Kidney (tissue), 14 donors: Measurements from ENCODE around the gene HILPDA. TPM values are rescaled to one million over a fixed set of nuclear protein-coding genes. Genes with fewer than 3 reads are reported as not detected.

Source experiments
- DNase-seq, 5 donors: peaks; one replicate each; pipeline ENCODE4 v3.0.0-alpha.2; 2013 to 2020
- FAIRE-seq: peaks from 2 replicates; lab custom pipeline; 2012; peaks lifted over from hg19 to GRCh38; lab: Jason Lieb, UNC
- H3K27ac ChIP-seq, 2 donors: one replicate each; pipeline ENCODE4 v1.7.0; 2013; ENCODE audit warnings: low read depth in 2 of 2, low read length in 2 of 2, inconsistent platforms in 1 of 2
- H3K27me3 ChIP-seq: one replicate; pipeline ENCODE4 v1.7.1; 2013; ENCODE audit warnings: low read length, inconsistent platforms; ENCODE audit not compliant: control insufficient read depth, insufficient read depth
- H3K36me3 ChIP-seq, 3 donors: one replicate each; pipeline versions ENCODE4 v1.7.0 to v1.7.1; 2013; ENCODE audit warnings: low read length in 3 of 3, control low read depth in 1 of 3, inconsistent platforms in 1 of 3; ENCODE audit not compliant: insufficient read depth in 3 of 3, control insufficient read depth in 2 of 3
- H3K4me1 ChIP-seq, 3 donors: one replicate each; pipeline versions ENCODE4 v1.7.0 to v1.7.1; 2013; ENCODE audit warnings: low read length in 3 of 3, inconsistent platforms in 1 of 3, low read depth in 1 of 3; ENCODE audit not compliant: control insufficient read depth in 2 of 3, insufficient read depth in 2 of 3
- H3K4me3 ChIP-seq, 3 donors: one replicate each; pipeline versions ENCODE4 v1.7.0 to v1.8.1; 2013; ENCODE audit warnings: low read length in 3 of 3, control low read depth in 1 of 3, inconsistent platforms in 1 of 3
- H3K9ac ChIP-seq, 3 donors: one replicate each; pipeline versions ENCODE4 v1.7.0 to v1.7.1; 2013; ENCODE audit warnings: low read length in 3 of 3, control low read depth in 1 of 3, inconsistent platforms in 1 of 3
- H3K9me3 ChIP-seq, 3 donors: one replicate each; pipeline versions ENCODE4 v1.7.0 to v1.7.1; 2013; ENCODE audit warnings: low read length in 3 of 3, control low read depth in 1 of 3, inconsistent platforms in 1 of 3; ENCODE audit not compliant: control insufficient read depth in 2 of 3, insufficient read depth in 1 of 3
- intact Hi-C: fragments of 100-400 bp; cut with DNase I; formaldehyde crosslinking; loops from one replicate; pipeline ENCODE4 v1.11.1; 2022
- polyA plus RNA-seq: library from polyadenylated mRNA; stranded (reverse); fragments of 350-450 nt; fragmentation: Illumina TruSeq; extraction: RNeasy Lipid Tissue Mini Kit (QIAGEN cat#74804); gene quantifications from one replicate; pipeline ENCODE4 v1.2.3, GENCODE V29; 2014; ENCODE audit warnings: low read depth, low replicate concordance; ENCODE audit not compliant: insufficient read depth
- total RNA-seq: library from RNA; stranded (reverse); fragmentation: NEBNext Ultra II Directional; extraction: Animal tissue kit (Norgen Biotek cat#: 25700); gene quantifications from one replicate; pipeline ENCODE4 v1.2.1, GENCODE V29; 2021
- TF ChIP-seq, protein P1 (sequence below): IDR thresholded peaks from 3 replicates; pipeline ENCODE4 v1.5.1; 2012; ENCODE audit warnings: mild to moderate bottlenecking, moderate library complexity, borderline replicate concordance; ENCODE audit not compliant: insufficient read depth; ENCODE audit errors: extremely low read depth
- donor health status: control.
- donor health status: control.
- donor health status: control.
- donor health status: control.
- donor health status: control.
- donor health status: DM: yes; HTN: yes; CAD: no.
- donor health status: Normal renal cell carcinoma (clear cell type).

The HILPDA gene
- total and polyA plus RNA-seq, 2 donors from 2014 or later, result 7.2 to 10.3 TPM

DNA sequence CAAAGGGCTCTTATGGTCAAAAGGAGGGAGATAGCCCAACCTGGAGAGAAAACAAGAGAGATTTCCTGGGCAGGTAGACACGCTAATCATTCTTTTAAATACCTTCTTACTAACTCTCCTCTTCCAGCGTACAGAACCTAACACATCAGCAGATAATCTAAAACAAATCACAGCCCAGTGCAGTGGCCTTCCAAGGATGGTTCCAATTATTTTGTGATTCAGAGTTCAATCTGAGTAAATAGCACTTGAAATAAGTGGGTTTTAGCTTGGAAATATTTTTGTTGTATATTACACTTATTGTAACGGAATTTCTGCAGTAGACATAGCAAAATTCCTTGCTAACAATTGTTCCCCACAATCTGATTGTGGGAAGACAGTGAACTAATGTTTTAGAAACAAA lies 38.6 kb upstream of the HILPDA start:
- no peaks in the 10 kb centered on the region for H3K36me3 ChIP-seq
- H3K4me3 ChIP-seq, result no peak overlapping the region
- H3K27me3 ChIP-seq, result no peaks in the 10 kb centered on the region
- no peaks in the 10 kb centered on the region for H3K9me3 ChIP-seq
- FAIRE-seq (no peak), DNase-seq (no peak)
- no peak overlapping the region for H3K27ac ChIP-seq
- intact Hi-C loops, result no loop called here
- no peak overlapping the region for H3K9ac ChIP-seq
- no peaks in the 10 kb centered on the region for H3K4me1 ChIP-seq
- TF ChIP-seq, protein P1, sequence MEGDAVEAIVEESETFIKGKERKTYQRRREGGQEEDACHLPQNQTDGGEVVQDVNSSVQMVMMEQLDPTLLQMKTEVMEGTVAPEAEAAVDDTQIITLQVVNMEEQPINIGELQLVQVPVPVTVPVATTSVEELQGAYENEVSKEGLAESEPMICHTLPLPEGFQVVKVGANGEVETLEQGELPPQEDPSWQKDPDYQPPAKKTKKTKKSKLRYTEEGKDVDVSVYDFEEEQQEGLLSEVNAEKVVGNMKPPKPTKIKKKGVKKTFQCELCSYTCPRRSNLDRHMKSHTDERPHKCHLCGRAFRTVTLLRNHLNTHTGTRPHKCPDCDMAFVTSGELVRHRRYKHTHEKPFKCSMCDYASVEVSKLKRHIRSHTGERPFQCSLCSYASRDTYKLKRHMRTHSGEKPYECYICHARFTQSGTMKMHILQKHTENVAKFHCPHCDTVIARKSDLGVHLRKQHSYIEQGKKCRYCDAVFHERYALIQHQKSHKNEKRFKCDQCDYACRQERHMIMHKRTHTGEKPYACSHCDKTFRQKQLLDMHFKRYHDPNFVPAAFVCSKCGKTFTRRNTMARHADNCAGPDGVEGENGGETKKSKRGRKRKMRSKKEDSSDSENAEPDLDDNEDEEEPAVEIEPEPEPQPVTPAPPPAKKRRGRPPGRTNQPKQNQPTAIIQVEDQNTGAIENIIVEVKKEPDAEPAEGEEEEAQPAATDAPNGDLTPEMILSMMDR, result no peak

DNA sequence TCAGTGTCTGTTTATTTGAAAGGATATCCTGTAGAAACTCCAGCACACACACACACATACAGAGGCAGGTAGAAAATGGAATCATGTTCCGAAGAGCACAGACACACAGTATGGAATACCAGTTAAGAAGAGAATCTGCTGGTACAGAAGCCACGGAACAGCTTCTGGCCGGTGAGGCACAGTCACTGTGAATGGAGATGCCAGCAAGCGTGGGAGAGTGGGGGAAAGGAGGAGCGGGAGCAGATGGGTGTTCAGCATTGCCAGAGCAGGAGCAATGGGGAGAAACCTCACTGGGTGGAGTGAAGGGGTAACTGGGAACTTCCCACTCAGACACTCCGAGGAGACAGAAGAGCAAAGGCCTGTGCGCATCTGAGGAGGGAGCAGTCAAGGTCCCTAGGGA lies 36.4 kb upstream of the HILPDA start:
- no peak overlapping the region for H3K9ac ChIP-seq
- no peak for DNase-seq

DNA sequence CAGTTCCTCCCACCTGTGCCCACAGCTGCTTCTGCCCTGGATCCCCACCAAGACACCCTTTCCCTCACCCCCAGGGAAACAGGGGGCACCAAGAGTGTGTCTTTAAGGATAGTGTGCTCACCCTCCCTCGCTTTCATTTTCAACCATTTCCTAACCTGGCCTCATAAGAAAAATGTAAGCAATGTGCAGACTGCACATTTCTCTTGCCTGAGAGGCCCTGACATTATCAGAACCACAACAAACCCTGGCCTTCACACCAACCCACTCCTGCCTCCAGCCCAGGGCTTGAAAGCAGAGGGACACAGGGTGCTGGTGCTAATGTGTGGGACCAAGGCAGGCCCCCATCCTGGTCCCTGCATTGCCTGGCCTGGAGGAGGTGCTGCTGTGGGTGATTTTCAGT lies 34.9 kb upstream of the HILPDA start:
- intact Hi-C loops, result no loop called here
- TF ChIP-seq, protein P1, result no peak
- H3K4me3 ChIP-seq, result no peak overlapping the region
- H3K36me3 ChIP-seq, result no peaks in the 10 kb centered on the region
- H3K9me3 ChIP-seq, result no peaks in the 10 kb centered on the region
- FAIRE-seq (no peak), DNase-seq (no peak)
- H3K9ac ChIP-seq, result no peak overlapping the region
- no peaks in the 10 kb centered on the region for H3K4me1 ChIP-seq
- no peak overlapping the region for H3K27ac ChIP-seq
- no peaks in the 10 kb centered on the region for H3K27me3 ChIP-seq

More for the DNA sequence above, 36.4 kb upstream of the HILPDA start:
- TF ChIP-seq, protein P1, result no peak
- H3K4me1 ChIP-seq, result no peaks in the 10 kb centered on the region
- H3K36me3 ChIP-seq, result no peaks in the 10 kb centered on the region
- H3K27ac ChIP-seq, result no peak overlapping the region
- no peaks in the 10 kb centered on the region for H3K27me3 ChIP-seq
- no peaks in the 10 kb centered on the region for H3K9me3 ChIP-seq
- intact Hi-C loops, result no loop called here
- H3K4me3 ChIP-seq, result no peak overlapping the region
- FAIRE-seq, result no peak

DNA sequence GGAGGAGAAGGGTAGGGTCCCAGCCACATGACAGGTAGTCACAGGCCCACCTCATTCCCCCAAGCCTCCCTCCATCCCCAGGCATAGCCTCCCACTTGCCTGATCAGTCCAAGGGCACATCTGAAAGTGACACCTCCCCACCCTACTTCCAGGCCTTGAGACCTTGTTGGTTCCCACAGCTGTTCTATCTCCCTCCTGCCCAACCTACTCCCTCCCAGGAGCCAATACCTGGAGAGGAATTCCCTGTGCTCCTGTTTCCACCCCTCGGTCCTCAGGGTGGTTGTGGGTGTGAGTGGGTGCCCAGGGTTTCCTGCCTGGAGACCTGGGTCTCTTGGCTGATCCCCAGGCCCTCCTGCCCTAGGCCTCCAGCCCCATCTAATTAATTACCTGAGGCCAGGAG lies 34.3 kb upstream of the HILPDA start:
- no peaks in the 10 kb centered on the region for H3K4me1 ChIP-seq
- TF ChIP-seq, protein P1, result no peak
- intact Hi-C loops, result no loop called here
- no peaks in the 10 kb centered on the region for H3K36me3 ChIP-seq
- FAIRE-seq (no peak), DNase-seq (no peak)
- H3K27me3 ChIP-seq, result no peaks in the 10 kb centered on the region
- H3K27ac ChIP-seq, result no peak overlapping the region
- no peak overlapping the region for H3K4me3 ChIP-seq
- H3K9ac ChIP-seq, result no peak overlapping the region
- H3K9me3 ChIP-seq, result no peaks in the 10 kb centered on the region
